Hepatocyte (in vitro differentiated cells): ENCODE measurements around the gene ORC1.

ENCODE experiments used
- CTCF ChIP-seq: fragments of 200-600 bp; sonication (generic); IDR thresholded peaks from 2 replicates; pipeline ENCODE4 v1.5.1; 2016; ENCODE audit warnings: antibody characterized with exemption, mild to moderate bottlenecking; ENCODE audit not compliant: poor library complexity
- EZH2 ChIP-seq: fragments of 200-600 bp; sonication (generic); IDR thresholded peaks from 2 replicates; pipeline ENCODE4 v1.6.1; 2016; ENCODE audit warnings: antibody characterized with exemption, mild to moderate bottlenecking, borderline replicate concordance

GRCh38 chr1:52358851-52359497 is 45.2 kb downstream of the ORC1 start:
- no peak for TF ChIP-seq CTCF
- no peak for TF ChIP-seq EZH2
